GM12892 (cell line): ENCODE results near the gene STRA6.

Experiments
- DNase-seq: peaks from one replicate; pipeline ENCODE4 v3.0.0; 2011; ENCODE audit not compliant: insufficient read length
- FAIRE-seq: peaks from 2 replicates; lab custom pipeline; 2011; peaks lifted over from hg19 to GRCh38; lab: Jason Lieb, UNC
- POLR2A ChIP-seq: IDR thresholded peaks from 2 replicates; pipeline ENCODE4 v1.6.1; 2011; ENCODE audit warnings: low read depth, low read length, control low read depth
- POLR2AphosphoS5 ChIP-seq: IDR thresholded peaks from 2 replicates; pipeline ENCODE4 v1.6.1; 2011; ENCODE audit warnings: low read depth, low read length, control low read depth
- TAF1 ChIP-seq: IDR thresholded peaks from 2 replicates; pipeline ENCODE4 v1.6.1; 2011; ENCODE audit warnings: low read depth, mild to moderate bottlenecking, control low read depth, low read length, borderline replicate concordance

Gene STRA6

GRCh38 chr15:74201710-74202420 is 722 bp downstream of the STRA6 start:
- no peak for FAIRE-seq
- DNase-seq: no peak
- no peak for TF ChIP-seq TAF1
- TF ChIP-seq POLR2AphosphoS5: no peak
- TF ChIP-seq POLR2A: no peak

GRCh38 chr15:74200871-74201419 is 1.6 kb downstream of the STRA6 start:
- TF ChIP-seq TAF1: no peak
- DNase-seq (no peak), FAIRE-seq (no peak)

GRCh38 chr15:74200412-74200815 is 2.2 kb downstream of the STRA6 start:
- DNase-seq (no peak), FAIRE-seq (peak; percentile 56)
- no peak for TF ChIP-seq TAF1
- no peak for TF ChIP-seq POLR2AphosphoS5
- no peak for TF ChIP-seq POLR2A

GRCh38 chr15:74199297-74199652 is 3.3 kb downstream of the STRA6 start:
- TF ChIP-seq POLR2A (no peak), POLR2AphosphoS5 (no peak), TAF1 (no peak)
- DNase-seq: no peak
- FAIRE-seq: no peak

- FAIRE-seq (no peak), DNase-seq (no peak)
- no peak for TF ChIP-seq POLR2A
These were observed 5.2 kb downstream of the STRA6 start for GRCh38 chr15:74197176-74197965.

GRCh38 chr15:74196175-74196574 is 6.4 kb downstream of the STRA6 start:
- FAIRE-seq (no peak), DNase-seq (no peak)
- TF ChIP-seq POLR2A: no peak
- TF ChIP-seq TAF1: no peak
- no peak for TF ChIP-seq POLR2AphosphoS5

GRCh38 chr15:74194572-74195559 is 7.7 kb downstream of the STRA6 start:
- DNase-seq (no peak), FAIRE-seq (no peak)
- TF ChIP-seq TAF1 (no peak), POLR2AphosphoS5 (no peak), POLR2A (no peak)

- TF ChIP-seq TAF1 (no peak), POLR2AphosphoS5 (no peak), POLR2A (no peak)
- DNase-seq: no peak
These were observed 8.7 kb downstream of the STRA6 start for GRCh38 chr15:74193905-74194304.

GRCh38 chr15:74193299-74193718 is 9.3 kb downstream of the STRA6 start:
- no peak for TF ChIP-seq POLR2AphosphoS5
- TF ChIP-seq TAF1: no peak
- no peak for TF ChIP-seq POLR2A
- DNase-seq: no peak
- FAIRE-seq: peak; percentile 79

More at GRCh38 chr15:74193905-74194304, 8.7 kb downstream of the STRA6 start:
- FAIRE-seq: no peak

- TF ChIP-seq POLR2AphosphoS5 (no peak), POLR2A (no peak), TAF1 (no peak)
- DNase-seq: no peak
- FAIRE-seq: peak; percentile 75
These were observed 9.8 kb downstream of the STRA6 start for GRCh38 chr15:74192751-74193150.

- peak; percentile 5 for FAIRE-seq
- TF ChIP-seq TAF1: no peak
- TF ChIP-seq POLR2A: no peak
- no peak for TF ChIP-seq POLR2AphosphoS5
- DNase-seq: no peak
These were observed 10.8 kb downstream of the STRA6 start for GRCh38 chr15:74191798-74192197.
